ENCODE measurements around the gene HSPB2. TPM values are rescaled to one million over a fixed set of nuclear protein-coding genes. Genes with fewer than 3 reads are reported as not detected.

HSPB2 gene
- total RNA-seq, 1 donor: 0.43 TPM

- H3K4me3 ChIP-seq (ENCODE audit: low read depth, low read length): no peak overlapping the region
- DNase-seq (ENCODE audit: low read depth): peak; percentile 60
- TF ChIP-seq CTCF (IDR thresholded peaks at IDR 0.05; ENCODE audit: insufficient read depth, low read depth, low read length): no peak
Observed at GRCh38 chr11:111913997-111914396, 1.5 kb downstream of the HSPB2 start.

- no peak overlapping the region for H3K4me3 ChIP-seq (ENCODE audit: low read depth, low read length)
- no peak for TF ChIP-seq CTCF (IDR thresholded peaks at IDR 0.05; ENCODE audit: insufficient read depth, low read depth, low read length)
- no peak for DNase-seq (ENCODE audit: low read depth)
Observed at GRCh38 chr11:111916768-111917167, 4.2 kb downstream of the HSPB2 start.

- H3K4me3 ChIP-seq (ENCODE audit: low read depth, low read length): no peak overlapping the region
- no peak for DNase-seq (ENCODE audit: low read depth)
- no peak for TF ChIP-seq CTCF (IDR thresholded peaks at IDR 0.05; ENCODE audit: insufficient read depth, low read depth, low read length)
Observed at GRCh38 chr11:111917312-111917711, 4.8 kb downstream of the HSPB2 start.

GRCh38 chr11:111917788-111918187 lies 5.3 kb downstream of the HSPB2 start:
- H3K4me3 ChIP-seq (ENCODE audit: low read depth, low read length): no peak overlapping the region
- no peak for TF ChIP-seq CTCF (IDR thresholded peaks at IDR 0.05; ENCODE audit: insufficient read depth, low read depth, low read length)
- DNase-seq (ENCODE audit: low read depth): no peak

GRCh38 chr11:111918390-111919256 lies 6.1 kb downstream of the HSPB2 start, which contains the start of gene C11orf52:
Gene C11orf52, plus strand, starts transcription at chr11:111918913. Its CDS starts 60 bp downstream, at chr11:111918973.
- DNase-seq (ENCODE audit: low read depth): peak; percentile 47
- TF ChIP-seq CTCF (IDR thresholded peaks at IDR 0.05; ENCODE audit: insufficient read depth, low read depth, low read length): no peak
- H3K4me3 ChIP-seq (ENCODE audit: low read depth, low read length): no peak within 1 kb of the TSS

- no peak overlapping the region for H3K4me3 ChIP-seq (ENCODE audit: low read depth, low read length)
- TF ChIP-seq CTCF (IDR thresholded peaks at IDR 0.05; ENCODE audit: insufficient read depth, low read depth, low read length): no peak
- DNase-seq (ENCODE audit: low read depth): no peak
Observed at GRCh38 chr11:111920908-111921307, 8.4 kb downstream of the HSPB2 start.
